Hematopoietic multipotent progenitor cell treated with erythropoietin and hydrocortisone succinate and interleukin-3 and kit ligand, for 4 days (in vitro differentiated cells): ENCODE data around the gene ERICH4.
"Not testable (repeated sequence)": the region's sequence is repeated elsewhere in the genome, so short reads cannot be mapped to it uniquely, and the experiment has no call there.

Experiments used
- DNase-seq: peaks from one replicate; pipeline ENCODE4 v3.0.0-alpha.2; 2015

ERICH4 gene

DNA sequence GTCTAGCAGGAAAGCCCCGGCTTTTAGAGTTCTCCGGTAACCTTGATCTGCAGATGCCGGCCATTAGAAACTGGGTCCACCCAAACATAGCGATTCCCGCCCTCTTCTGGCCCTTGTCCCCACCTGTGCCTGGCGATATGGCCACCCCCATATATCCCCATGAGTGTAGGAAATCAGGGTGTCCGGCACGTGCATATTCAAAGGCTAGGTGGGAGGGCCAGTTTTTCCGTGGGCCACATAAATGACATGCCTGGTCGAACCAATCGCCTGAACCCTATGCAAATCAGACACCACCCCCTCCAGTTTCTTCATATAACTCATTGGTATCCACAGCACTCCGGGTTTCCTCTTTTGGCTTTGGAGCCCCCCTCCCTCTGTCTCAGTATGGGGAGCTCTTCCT lies 37.4 kb downstream of the ERICH4 start:
- no peak for DNase-seq

DNA sequence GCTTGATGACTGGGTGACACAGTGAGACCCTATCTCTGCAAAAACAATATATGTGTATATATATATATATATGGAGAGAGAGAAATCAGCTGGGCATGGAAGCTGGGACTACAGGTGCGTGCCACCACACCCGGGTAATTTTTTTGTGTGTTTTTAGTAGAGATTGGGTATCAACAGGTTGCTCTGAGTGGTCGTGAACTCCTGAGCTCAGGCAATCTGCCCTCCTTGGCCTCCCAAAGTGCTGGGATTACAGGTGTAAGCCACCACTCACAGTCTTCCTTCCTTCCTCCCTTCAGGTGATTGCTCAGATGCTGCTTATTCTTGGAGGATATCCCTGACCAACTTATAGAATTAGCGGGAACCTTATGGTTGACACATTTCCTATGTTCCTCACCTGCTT lies 41.9 kb downstream of the ERICH4 start:
- no peak for DNase-seq

DNA sequence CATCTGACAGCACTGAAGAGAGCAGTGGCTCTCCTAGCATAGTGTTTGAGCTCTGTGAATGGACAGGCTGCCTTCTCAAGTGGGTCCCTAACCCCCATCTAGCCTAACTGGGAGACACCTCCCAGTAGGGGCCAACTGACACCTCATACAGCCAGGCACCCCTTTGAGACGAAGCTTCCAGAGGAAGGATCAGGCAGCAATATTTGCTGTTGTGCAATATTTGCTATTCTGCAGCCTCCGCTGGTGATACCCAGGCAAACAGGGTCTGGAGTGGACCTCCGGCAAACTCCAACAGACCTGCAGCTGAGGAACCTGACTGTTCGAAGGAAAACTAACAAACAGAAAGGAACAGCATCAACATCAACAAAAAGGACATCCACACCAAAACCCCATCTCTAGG lies 44.0 kb downstream of the ERICH4 start:
- not testable (repeated sequence) for DNase-seq

DNA sequence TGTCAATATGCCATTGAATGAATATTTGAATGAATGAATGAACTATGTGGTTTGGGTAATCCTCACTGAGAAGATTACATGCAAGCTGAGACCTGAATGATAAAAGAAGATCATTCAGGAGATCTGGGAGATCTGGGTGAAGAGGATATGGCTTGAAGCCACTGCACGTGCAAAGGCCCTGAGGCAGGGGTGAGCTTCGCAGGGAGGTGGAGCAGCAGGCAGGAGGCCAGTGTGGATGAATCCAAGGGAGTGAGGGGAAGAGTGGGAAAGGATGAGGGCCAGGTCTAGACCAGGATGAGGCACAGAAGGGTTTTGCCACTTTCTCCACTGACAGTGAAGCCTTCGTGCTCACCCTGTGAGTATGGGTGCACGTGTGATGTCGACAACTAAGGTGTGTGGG lies 49.9 kb downstream of the ERICH4 start:
- no peak for DNase-seq
